ENCODE measurements around the gene INTS7. TPM values are rescaled to one million over a fixed set of nuclear protein-coding genes. Genes with fewer than 3 reads are reported as not detected.
A peak's percentile ranks its signal among the peaks of the same experiment; 100 is the strongest.
"Not testable (repeated sequence)": the region's sequence is repeated elsewhere in the genome, so short reads cannot be mapped to it uniquely, and the experiment has no call there.

INTS7 gene
- total RNA-seq, 4 donors from 2014 or later, result 13.5 to 22.3 (median 18.2) TPM

GRCh38 chr1:212035835-212036605 lies 663 bp upstream of the INTS7 start:
- no peak for DNase-seq (ENCODE audit: low spot score in 2 of 2)
- Histone ChIP-seq H3K4me3 (peak overlapping the region; percentile 70), H3K9me3 (no peaks in the 10 kb centered on the region), H3K36me3 (no peaks in the 10 kb centered on the region), H3K27ac (peak overlapping the region; percentile 85), H3K27me3 (no peaks in the 10 kb centered on the region), H3K4me1 (peaks cover 39% of the 10 kb centered on the region)
- no peak for TF ChIP-seq EP300 (IDR thresholded peaks at IDR 0.05)
- TF ChIP-seq POLR2AphosphoS5 (IDR thresholded peaks at IDR 0.05), result no peak
- TF ChIP-seq POLR2A (IDR thresholded peaks at IDR 0.05), result no peak
- TF ChIP-seq CTCF (IDR thresholded peaks at IDR 0.05), result no peak
- under 1% methylated on average over 30 of the region's 32 CpGs for WGBS

- DNase-seq (ENCODE audit: low spot score in 2 of 2), result no peak
These were observed 738 bp downstream of the INTS7 start for GRCh38 chr1:212034516-212035122.

GRCh38 chr1:212030936-212031528 lies 4.3 kb downstream of the INTS7 start:
- H3K9me3 ChIP-seq, result no peaks in the 10 kb centered on the region
- no peak for DNase-seq (ENCODE audit: low spot score in 2 of 2)
- peaks cover 39% of the 10 kb centered on the region for H3K4me1 ChIP-seq
- H3K27me3 ChIP-seq, result no peaks in the 10 kb centered on the region
- H3K4me3 ChIP-seq, result no peak overlapping the region
- no peak overlapping the region for H3K27ac ChIP-seq
- no peaks in the 10 kb centered on the region for H3K36me3 ChIP-seq
- WGBS, result 88% methylated on average over 1 of the region's 1 CpG
- TF ChIP-seq EP300 (IDR thresholded peaks at IDR 0.05) (no peak), POLR2A (IDR thresholded peaks at IDR 0.05) (no peak), CTCF (IDR thresholded peaks at IDR 0.05) (no peak), POLR2AphosphoS5 (IDR thresholded peaks at IDR 0.05) (no peak)

More at GRCh38 chr1:212034516-212035122, 738 bp downstream of the INTS7 start:
- TF ChIP-seq POLR2A (IDR thresholded peaks at IDR 0.05) (no peak), CTCF (IDR thresholded peaks at IDR 0.05) (no peak), POLR2AphosphoS5 (IDR thresholded peaks at IDR 0.05) (no peak), EP300 (IDR thresholded peaks at IDR 0.05) (no peak)
- Histone ChIP-seq H3K9me3 (no peaks in the 10 kb centered on the region), H3K27ac (peak overlapping the region; percentile 85), H3K4me3 (peak overlapping the region; percentile 70), H3K27me3 (no peaks in the 10 kb centered on the region), H3K36me3 (no peaks in the 10 kb centered on the region), H3K4me1 (peaks cover 43% of the 10 kb centered on the region)
- under 1% methylated on average over 13 of the region's 13 CpGs for WGBS

GRCh38 chr1:212027727-212028126 lies 7.6 kb downstream of the INTS7 start:
- H3K4me3 ChIP-seq, H3K27ac ChIP-seq: not testable (repeated sequence)
- WGBS, result 76% methylated on average over 10 of the region's 10 CpGs

GRCh38 chr1:212024469-212025149 lies 10.7 kb downstream of the INTS7 start:
- no peaks in the 10 kb centered on the region for H3K9me3 ChIP-seq
- H3K27me3 ChIP-seq, result no peaks in the 10 kb centered on the region
- WGBS, result 95% methylated on average over 3 of the region's 3 CpGs
- no peak for DNase-seq (ENCODE audit: low spot score in 2 of 2)
- no peaks in the 10 kb centered on the region for H3K36me3 ChIP-seq
- TF ChIP-seq EP300 (IDR thresholded peaks at IDR 0.05), result no peak
- no peak for TF ChIP-seq POLR2A (IDR thresholded peaks at IDR 0.05)
- no peak for TF ChIP-seq CTCF (IDR thresholded peaks at IDR 0.05)
- TF ChIP-seq POLR2AphosphoS5 (IDR thresholded peaks at IDR 0.05), result no peak
- no peak overlapping the region for H3K4me3 ChIP-seq
- H3K4me1 ChIP-seq, result peaks cover 8% of the 10 kb centered on the region
- no peak overlapping the region for H3K27ac ChIP-seq

More at GRCh38 chr1:212027727-212028126, 7.6 kb downstream of the INTS7 start:
- not testable (repeated sequence) for H3K36me3 ChIP-seq; H3K9me3 ChIP-seq; DNase-seq (ENCODE audit: low spot score in 2 of 2); H3K27me3 ChIP-seq
- H3K4me1 ChIP-seq, result peaks cover 20% of the 10 kb centered on the region

GRCh38 chr1:212022908-212023307 lies 12.4 kb downstream of the INTS7 start:
- not testable (repeated sequence) for H3K27ac ChIP-seq; H3K4me3 ChIP-seq; H3K27me3 ChIP-seq; H3K9me3 ChIP-seq; DNase-seq (ENCODE audit: low spot score in 2 of 2); H3K4me1 ChIP-seq; H3K36me3 ChIP-seq

All from suprapubic skin (tissue), 4 donors.